Measurements from ENCODE around the gene C16orf87. TPM values are rescaled to one million over a fixed set of nuclear protein-coding genes. Genes with fewer than 3 reads are reported as not detected.

Gene C16orf87
- total RNA-seq, 4 donors from 2014 or later = 5.7 to 7.6 (median 7.0) TPM

DNA sequence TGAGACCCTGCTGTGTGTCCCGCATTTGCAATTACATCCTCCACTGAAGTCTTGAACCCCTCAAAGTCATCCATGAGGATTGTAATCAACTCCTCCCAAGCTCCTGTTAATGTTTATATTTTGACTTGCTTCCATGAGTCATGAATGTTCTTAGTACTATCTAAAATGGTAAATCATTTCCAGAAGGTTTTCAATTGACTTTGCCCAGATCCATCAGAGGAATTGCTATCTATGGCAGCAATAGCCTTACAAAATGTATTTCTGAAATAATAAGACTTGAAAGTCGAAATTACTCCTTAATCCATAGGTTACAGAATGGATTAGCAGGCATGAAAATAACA is 2.5 kb upstream of the C16orf87 start:
- intact Hi-C loops (cut with DNase I) = loop anchor here (5.0 kb wide), 1 partner anchor 146 kb away; the partner anchor contains the start of genes ORC6 and VPS35
- WGBS, 2 donors = 60 to 74% methylated on average over 2 of the region's 2 CpGs
- Histone ChIP-seq H3K27ac (no peak overlapping the region), H3K36me3 (no peaks in the 10 kb centered on the region), H3K9me3 (no peaks in the 10 kb centered on the region), H3K27me3 (no peaks in the 10 kb centered on the region), H3K4me3 (no peak overlapping the region), H3K4me1 (peaks cover 3 to 22% (median 4%) of the 10 kb centered on the region in 3 donors)
- no peak for DNase-seq
- TF ChIP-seq CTCF (IDR thresholded peaks at IDR 0.05) (no peak), POLR2A (IDR thresholded peaks at IDR 0.05) (no peak)

GRCh38 chr16:46832757-46833459 is 1.9 kb upstream of the C16orf87 start:
- Histone ChIP-seq H3K9me3 (no peaks in the 10 kb centered on the region), H3K4me3 (no peak overlapping the region), H3K36me3 (no peaks in the 10 kb centered on the region), H3K27me3 (no peaks in the 10 kb centered on the region), H3K27ac (no peak overlapping the region), H3K4me1 (peaks cover 3 to 22% (median 4%) of the 10 kb centered on the region in 3 donors)
- DNase-seq = no peak
- intact Hi-C loops (cut with DNase I) = loop anchor here (5.0 kb wide), 1 partner anchor 146 kb away; the partner anchor contains the start of genes ORC6 and VPS35
- TF ChIP-seq CTCF (IDR thresholded peaks at IDR 0.05) = no peak
- no peak for TF ChIP-seq POLR2A (IDR thresholded peaks at IDR 0.05)
- WGBS, 2 donors = 90 to 92% methylated on average over 7 of the region's 7 CpGs

DNA sequence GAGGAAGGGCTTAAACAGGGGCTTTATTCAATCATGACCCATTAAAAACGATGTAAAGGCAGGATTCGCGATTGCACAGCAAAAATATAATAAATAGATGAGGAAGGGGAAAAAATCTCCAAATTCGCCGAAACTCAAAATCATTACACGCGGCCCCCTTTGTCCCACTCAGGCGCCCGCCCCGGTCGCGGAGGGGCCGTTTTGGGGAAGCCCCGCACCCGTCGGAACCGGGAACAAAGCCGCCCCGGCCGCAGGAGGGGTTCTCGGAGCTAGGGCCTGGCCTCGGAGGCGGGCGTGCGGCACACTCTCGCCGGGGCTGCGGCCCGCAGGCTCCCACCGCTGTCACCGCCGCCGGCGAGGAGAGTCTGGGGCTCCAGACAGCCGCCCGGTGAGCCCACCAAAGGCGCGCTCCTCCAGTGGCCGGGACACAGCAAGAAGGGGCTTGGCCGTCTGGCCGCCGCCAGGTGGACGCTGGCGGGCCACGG is 521 bp downstream of the C16orf87 start:
- intact Hi-C loops (cut with DNase I) = loop anchor here (5.0 kb wide), 1 partner anchor 143 kb away; the partner anchor contains the start of genes ORC6 and VPS35
- 0 to 1% methylated on average over 12 to 21 of the region's 45 CpGs for WGBS, 2 donors
- TF ChIP-seq CTCF (IDR thresholded peaks at IDR 0.05) = no peak
- TF ChIP-seq POLR2A (IDR thresholded peaks at IDR 0.05) = no peak
- no peak for DNase-seq
- Histone ChIP-seq H3K4me3 (peak overlapping the region; percentile 67 to 96 (median 86)), H3K27ac (peak overlapping the region; percentile 87 to 94 (median 92)), H3K4me1 (peaks cover 3 to 26% (median 4%) of the 10 kb centered on the region in 3 donors), H3K27me3 (no peaks in the 10 kb centered on the region), H3K36me3 (no peaks in the 10 kb centered on the region), H3K9me3 (no peaks in the 10 kb centered on the region)

GRCh38 chr16:46828943-46829342 is 2.0 kb downstream of the C16orf87 start:
- Histone ChIP-seq H3K4me3 (no peak overlapping the region), H3K36me3 (no peaks in the 10 kb centered on the region), H3K27ac (no peak overlapping the region), H3K9me3 (no peaks in the 10 kb centered on the region), H3K4me1 (peaks cover 3 to 26% (median 4%) of the 10 kb centered on the region in 3 donors), H3K27me3 (no peaks in the 10 kb centered on the region)
- WGBS, 2 donors = 87 to 88% methylated on average over 2 of the region's 2 CpGs
- DNase-seq = no peak
- no peak for TF ChIP-seq POLR2A (IDR thresholded peaks at IDR 0.05)
- no peak for TF ChIP-seq CTCF (IDR thresholded peaks at IDR 0.05)
- intact Hi-C loops (cut with DNase I) = no loop called here

DNA sequence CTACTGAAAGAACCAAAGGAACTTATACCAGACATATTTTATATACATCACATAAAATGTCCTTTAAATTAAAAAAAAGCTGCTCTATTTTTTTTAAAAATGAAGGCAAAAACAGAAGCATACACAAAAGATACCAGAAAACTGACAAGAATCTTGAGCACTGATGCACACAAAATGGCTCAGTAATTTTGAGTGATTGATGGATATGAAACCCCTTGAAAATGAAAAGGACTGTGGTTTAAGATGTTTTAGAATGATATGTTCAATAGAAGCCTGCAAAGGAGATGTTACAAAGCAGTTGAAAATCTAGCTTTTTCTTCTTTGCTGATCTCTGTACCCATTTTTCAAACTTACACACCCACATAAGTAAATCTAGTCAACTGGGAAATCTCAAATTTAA is 2.7 kb downstream of the C16orf87 start:
- Histone ChIP-seq H3K36me3 (no peaks in the 10 kb centered on the region), H3K27me3 (no peaks in the 10 kb centered on the region), H3K9me3 (no peaks in the 10 kb centered on the region), H3K4me3 (no peak overlapping the region), H3K4me1 (peaks cover 3 to 26% (median 4%) of the 10 kb centered on the region in 3 donors), H3K27ac (no peak overlapping the region)
- intact Hi-C loops (cut with DNase I) = no loop called here
- no peak for DNase-seq
- TF ChIP-seq CTCF (IDR thresholded peaks at IDR 0.05) (no peak), POLR2A (IDR thresholded peaks at IDR 0.05) (no peak)
